Measurements from ENCODE around the gene CCDC160. TPM values are rescaled to one million over a fixed set of nuclear protein-coding genes. Genes with fewer than 3 reads are reported as not detected.
"Not testable (repeated sequence)": the region's sequence is repeated elsewhere in the genome, so short reads cannot be mapped to it uniquely, and the experiment has no call there.

The CCDC160 gene
- total and polyA plus RNA-seq, 2 donors (not counting 1 experiment from before 2014, with no cell fraction given): 0.10 to 0.17 TPM

DNA sequence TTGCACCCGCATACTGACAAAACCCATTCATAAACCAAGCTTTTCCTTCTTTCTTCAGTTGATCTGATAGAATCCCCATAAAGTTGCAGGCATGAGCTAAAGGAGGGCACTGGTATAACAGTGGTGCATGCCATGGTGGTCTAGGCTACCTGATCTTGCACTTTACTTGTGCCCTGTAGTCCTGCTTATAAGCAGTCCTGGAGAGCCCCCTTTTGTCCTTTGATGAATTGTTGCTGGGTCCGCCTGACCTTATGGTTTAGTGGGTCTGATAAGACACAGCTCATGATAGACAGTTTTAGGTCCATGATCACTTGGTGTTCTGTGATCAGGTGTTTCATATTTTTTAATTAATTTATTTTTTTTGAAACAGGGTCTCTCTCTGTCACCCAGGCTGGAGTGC, 19.7 kb downstream of the CCDC160 start:
- DNase-seq (ENCODE audit: low read depth in 2 of 2): no peak
- Histone ChIP-seq H3K4me3 (replicated peaks in 1 of 4; ENCODE audit: control extremely low read depth in 1 of 4, insufficient read depth in 1 of 4, low read depth in 3 of 4, low read length in 4 of 4) (no peak overlapping the region), H2AFZ (ENCODE audit: low read length) (no peak overlapping the region), H3K9me3 (ENCODE audit: control insufficient read depth, insufficient read depth, low read depth, low read length) (no peaks in the 10 kb centered on the region), H3K27me3 (ENCODE audit: control insufficient read depth, insufficient read depth, low read length) (no peaks in the 10 kb centered on the region), H3K36me3 (ENCODE audit: control insufficient read depth, insufficient read depth, low read length) (no peaks in the 10 kb centered on the region), H3K79me2 (ENCODE audit: control insufficient read depth, insufficient read depth, low read length) (no peaks in the 10 kb centered on the region), H3K9ac (ENCODE audit: insufficient read depth, low read length) (no peak overlapping the region), H3K4me2 (ENCODE audit: extremely low read depth, insufficient read depth, low read length) (no peak overlapping the region), H4K20me1 (ENCODE audit: control insufficient read depth, extremely low read depth, insufficient read depth, low read length) (no peaks in the 10 kb centered on the region), H3K27ac (ENCODE audit: insufficient read depth, low read length) (no peak overlapping the region), H3K4me1 (ENCODE audit: control insufficient read depth, extremely low read depth, insufficient read depth, low read length) (no peaks in the 10 kb centered on the region)
- TF ChIP-seq, protein P1, sequence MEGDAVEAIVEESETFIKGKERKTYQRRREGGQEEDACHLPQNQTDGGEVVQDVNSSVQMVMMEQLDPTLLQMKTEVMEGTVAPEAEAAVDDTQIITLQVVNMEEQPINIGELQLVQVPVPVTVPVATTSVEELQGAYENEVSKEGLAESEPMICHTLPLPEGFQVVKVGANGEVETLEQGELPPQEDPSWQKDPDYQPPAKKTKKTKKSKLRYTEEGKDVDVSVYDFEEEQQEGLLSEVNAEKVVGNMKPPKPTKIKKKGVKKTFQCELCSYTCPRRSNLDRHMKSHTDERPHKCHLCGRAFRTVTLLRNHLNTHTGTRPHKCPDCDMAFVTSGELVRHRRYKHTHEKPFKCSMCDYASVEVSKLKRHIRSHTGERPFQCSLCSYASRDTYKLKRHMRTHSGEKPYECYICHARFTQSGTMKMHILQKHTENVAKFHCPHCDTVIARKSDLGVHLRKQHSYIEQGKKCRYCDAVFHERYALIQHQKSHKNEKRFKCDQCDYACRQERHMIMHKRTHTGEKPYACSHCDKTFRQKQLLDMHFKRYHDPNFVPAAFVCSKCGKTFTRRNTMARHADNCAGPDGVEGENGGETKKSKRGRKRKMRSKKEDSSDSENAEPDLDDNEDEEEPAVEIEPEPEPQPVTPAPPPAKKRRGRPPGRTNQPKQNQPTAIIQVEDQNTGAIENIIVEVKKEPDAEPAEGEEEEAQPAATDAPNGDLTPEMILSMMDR (conservative IDR thresholded peaks at IDR 0.05 in 1 of 2, IDR thresholded peaks at IDR 0.05 in 1 of 2; ENCODE audit: low read depth in 1 of 2, low read length in 2 of 2): no peak
- TF ChIP-seq EZH2 (IDR thresholded peaks at IDR 0.05; ENCODE audit: low read length, missing control alignments): no peak

DNA sequence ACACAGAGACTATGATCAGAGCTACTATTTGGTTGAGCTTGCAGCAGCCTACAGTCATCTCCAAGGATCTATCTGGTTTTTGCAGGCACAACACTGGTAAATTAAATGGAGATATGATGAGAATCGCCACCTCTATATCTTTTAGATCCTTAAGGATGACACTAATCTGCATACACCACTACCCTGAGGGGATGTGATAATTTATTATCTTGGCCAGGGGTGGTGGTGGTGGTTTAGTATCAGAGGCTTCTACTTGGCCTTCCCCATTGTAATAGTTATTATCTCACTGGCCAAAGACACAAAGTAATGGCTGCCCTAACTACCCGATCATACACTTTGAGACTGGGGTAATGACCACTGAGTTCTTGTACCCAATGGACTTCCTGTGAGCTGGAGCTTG, 21.2 kb downstream of the CCDC160 start:
- H2AFZ ChIP-seq (ENCODE audit: low read length): no peak overlapping the region
- H3K4me3 ChIP-seq (replicated peaks in 1 of 4; ENCODE audit: control extremely low read depth in 1 of 4, insufficient read depth in 1 of 4, low read depth in 3 of 4, low read length in 4 of 4): no peak overlapping the region
- no peak overlapping the region for H3K27ac ChIP-seq (ENCODE audit: insufficient read depth, low read length)
- no peaks in the 10 kb centered on the region for H4K20me1 ChIP-seq (ENCODE audit: control insufficient read depth, extremely low read depth, insufficient read depth, low read length)
- H3K4me2 ChIP-seq (ENCODE audit: extremely low read depth, insufficient read depth, low read length): no peak overlapping the region
- no peaks in the 10 kb centered on the region for H3K9me3 ChIP-seq (ENCODE audit: control insufficient read depth, insufficient read depth, low read depth, low read length)
- no peaks in the 10 kb centered on the region for H3K79me2 ChIP-seq (ENCODE audit: control insufficient read depth, insufficient read depth, low read length)
- DNase-seq (ENCODE audit: low read depth in 2 of 2): no peak
- H3K4me1 ChIP-seq (ENCODE audit: control insufficient read depth, extremely low read depth, insufficient read depth, low read length): no peaks in the 10 kb centered on the region
- no peak overlapping the region for H3K9ac ChIP-seq (ENCODE audit: insufficient read depth, low read length)
- TF ChIP-seq EZH2 (IDR thresholded peaks at IDR 0.05; ENCODE audit: low read length, missing control alignments): no peak
- TF ChIP-seq, protein P1 (conservative IDR thresholded peaks at IDR 0.05 in 1 of 2, IDR thresholded peaks at IDR 0.05 in 1 of 2; ENCODE audit: low read depth in 1 of 2, low read length in 2 of 2): no peak
- H3K27me3 ChIP-seq (ENCODE audit: control insufficient read depth, insufficient read depth, low read length): no peaks in the 10 kb centered on the region
- no peaks in the 10 kb centered on the region for H3K36me3 ChIP-seq (ENCODE audit: control insufficient read depth, insufficient read depth, low read length)

DNA sequence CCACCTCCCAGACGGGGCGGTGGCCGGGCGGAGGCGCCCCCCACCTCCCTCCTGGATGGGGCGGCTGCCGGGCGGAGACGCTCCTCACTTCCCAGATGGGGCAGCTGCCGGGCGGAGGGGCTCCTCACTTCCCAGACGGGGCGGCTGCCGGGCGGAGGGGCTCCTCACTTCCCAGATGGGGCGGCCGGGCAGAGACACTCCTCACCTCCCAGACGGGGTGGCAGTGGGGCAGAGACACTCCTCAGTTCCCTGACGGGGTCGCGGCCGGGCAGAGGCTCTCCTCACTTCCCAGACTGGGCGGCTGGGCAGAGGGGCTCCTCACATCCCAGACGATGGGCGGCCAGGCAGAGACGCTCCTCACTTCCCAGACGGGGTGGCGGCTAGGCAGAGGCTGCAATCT, 49.0 kb downstream of the CCDC160 start:
- not testable (repeated sequence) for H3K9ac ChIP-seq (ENCODE audit: insufficient read depth, low read length); H3K9me3 ChIP-seq (ENCODE audit: control insufficient read depth, insufficient read depth, low read depth, low read length); H2AFZ ChIP-seq (ENCODE audit: low read length); H3K4me1 ChIP-seq (ENCODE audit: control insufficient read depth, extremely low read depth, insufficient read depth, low read length); H3K79me2 ChIP-seq (ENCODE audit: control insufficient read depth, insufficient read depth, low read length); H4K20me1 ChIP-seq (ENCODE audit: control insufficient read depth, extremely low read depth, insufficient read depth, low read length); H3K27me3 ChIP-seq (ENCODE audit: control insufficient read depth, insufficient read depth, low read length); H3K4me2 ChIP-seq (ENCODE audit: extremely low read depth, insufficient read depth, low read length); H3K27ac ChIP-seq (ENCODE audit: insufficient read depth, low read length); H3K36me3 ChIP-seq (ENCODE audit: control insufficient read depth, insufficient read depth, low read length); DNase-seq (ENCODE audit: low read depth in 2 of 2); H3K4me3 ChIP-seq (replicated peaks in 1 of 4; ENCODE audit: control extremely low read depth in 1 of 4, insufficient read depth in 1 of 4, low read depth in 3 of 4, low read length in 4 of 4)

All from fibroblast of lung (primary cell).